Measurements from ENCODE around the gene KCNIP1. TPM values are rescaled to one million over a fixed set of nuclear protein-coding genes. Genes with fewer than 3 reads are reported as not detected.

The KCNIP1 gene
- total RNA-seq, 1 experiment from 2014 or later = not detected

DNA sequence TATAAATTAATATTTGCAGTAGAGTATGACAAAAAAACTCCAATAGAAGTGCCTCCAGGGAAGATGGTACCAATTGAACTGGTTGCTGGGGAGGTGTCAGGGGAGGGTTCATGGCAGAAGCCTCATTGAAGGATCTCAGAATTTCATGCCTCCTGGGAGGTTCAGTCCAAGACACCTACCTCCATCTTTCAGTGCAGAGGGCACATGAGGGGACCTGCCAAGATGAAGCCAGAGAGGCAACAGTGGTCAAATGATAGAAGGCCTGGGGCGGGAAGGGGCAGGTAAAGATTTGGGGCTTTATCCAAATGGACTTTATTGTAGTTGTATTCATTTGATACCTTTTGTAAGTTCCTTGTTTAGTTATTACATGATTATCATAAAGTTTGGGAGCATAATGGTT is 25.9 kb upstream of the KCNIP1 start:
- in situ Hi-C loops (cut with HindIII; ENCODE audit: low pct_unique_long_range_greater_than_20kb, low sequenced_read_pairs) (no loop called here), intact Hi-C loops (cut with micrococcal nuclease; ENCODE audit: unreplicated experiment) (no loop called here)
- ChIA-PET POLR2A (no interaction called here), CTCF (no interaction called here)
- Histone ChIP-seq H3K27ac (ENCODE audit: low read length) (no peak overlapping the region), H3K4me1 (ENCODE audit: control insufficient read depth, insufficient read depth, low read length) (no peaks in the 10 kb centered on the region), H3K4me3 (ENCODE audit: low read depth in 2 of 2, low read length in 2 of 2) (no peak overlapping the region), H3K36me3 (ENCODE audit: control insufficient read depth, insufficient read depth, low read length) (no peaks in the 10 kb centered on the region), H3K9me3 (ENCODE audit: control insufficient read depth, insufficient read depth, low read depth, low read length) (no peaks in the 10 kb centered on the region), H3K27me3 (ENCODE audit: control insufficient read depth, insufficient read depth, low read length) (peaks cover 3% of the 10 kb centered on the region; the same call in 1 of the 2 replicates)
- DNase-seq (ENCODE audit: low read depth, low spot score) (no peak), ATAC-seq (no peak)
- no TSS peak for BruUV-seq (replicated peaks)
- no peak for TF ChIP-seq REST (IDR thresholded peaks at IDR 0.05; ENCODE audit: insufficient read depth in 1 of 2, low read depth in 2 of 2, low read length in 1 of 2)
- no peak for TF ChIP-seq SIN3A (IDR thresholded peaks at IDR 0.05; ENCODE audit: borderline replicate concordance, insufficient read depth, low read depth, low read length)
- TF ChIP-seq, protein P1, sequence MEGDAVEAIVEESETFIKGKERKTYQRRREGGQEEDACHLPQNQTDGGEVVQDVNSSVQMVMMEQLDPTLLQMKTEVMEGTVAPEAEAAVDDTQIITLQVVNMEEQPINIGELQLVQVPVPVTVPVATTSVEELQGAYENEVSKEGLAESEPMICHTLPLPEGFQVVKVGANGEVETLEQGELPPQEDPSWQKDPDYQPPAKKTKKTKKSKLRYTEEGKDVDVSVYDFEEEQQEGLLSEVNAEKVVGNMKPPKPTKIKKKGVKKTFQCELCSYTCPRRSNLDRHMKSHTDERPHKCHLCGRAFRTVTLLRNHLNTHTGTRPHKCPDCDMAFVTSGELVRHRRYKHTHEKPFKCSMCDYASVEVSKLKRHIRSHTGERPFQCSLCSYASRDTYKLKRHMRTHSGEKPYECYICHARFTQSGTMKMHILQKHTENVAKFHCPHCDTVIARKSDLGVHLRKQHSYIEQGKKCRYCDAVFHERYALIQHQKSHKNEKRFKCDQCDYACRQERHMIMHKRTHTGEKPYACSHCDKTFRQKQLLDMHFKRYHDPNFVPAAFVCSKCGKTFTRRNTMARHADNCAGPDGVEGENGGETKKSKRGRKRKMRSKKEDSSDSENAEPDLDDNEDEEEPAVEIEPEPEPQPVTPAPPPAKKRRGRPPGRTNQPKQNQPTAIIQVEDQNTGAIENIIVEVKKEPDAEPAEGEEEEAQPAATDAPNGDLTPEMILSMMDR (IDR thresholded peaks at IDR 0.05) = no peak
- TF ChIP-seq TCF7L2 (IDR thresholded peaks at IDR 0.05; ENCODE audit: low read depth, low read length) = no peak
- no peak for TF ChIP-seq POLR2AphosphoS5 (IDR thresholded peaks at IDR 0.05; ENCODE audit: low read depth, low read length)

GRCh38 chr5:170478306-170478705 is 25.5 kb upstream of the KCNIP1 start:
- in situ Hi-C loops (cut with HindIII; ENCODE audit: low pct_unique_long_range_greater_than_20kb, low sequenced_read_pairs) = no loop called here
- peaks cover 3% of the 10 kb centered on the region; the same call in 1 of the 2 replicates for H3K27me3 ChIP-seq (ENCODE audit: control insufficient read depth, insufficient read depth, low read length)
- ATAC-seq (no peak), DNase-seq (ENCODE audit: low read depth, low spot score) (no peak)
- no TSS peak for BruUV-seq (replicated peaks)
- no peak for TF ChIP-seq SIN3A (IDR thresholded peaks at IDR 0.05; ENCODE audit: borderline replicate concordance, insufficient read depth, low read depth, low read length)
- no peaks in the 10 kb centered on the region for H3K36me3 ChIP-seq (ENCODE audit: control insufficient read depth, insufficient read depth, low read length)
- intact Hi-C loops (cut with micrococcal nuclease; ENCODE audit: unreplicated experiment) = no loop called here
- no peak overlapping the region for H3K4me3 ChIP-seq (ENCODE audit: low read depth in 2 of 2, low read length in 2 of 2)
- H3K4me1 ChIP-seq (ENCODE audit: control insufficient read depth, insufficient read depth, low read length) = no peaks in the 10 kb centered on the region
- CTCF ChIA-PET = no interaction called here
- H3K9me3 ChIP-seq (ENCODE audit: control insufficient read depth, insufficient read depth, low read depth, low read length) = no peaks in the 10 kb centered on the region
- POLR2A ChIA-PET = interaction anchor here (0.6 kb wide), 1 partner anchor 257 kb away, joined by 4 read pairs; no protein-coding TSS in a partner anchor
- H3K27ac ChIP-seq (ENCODE audit: low read length) = no peak overlapping the region

GRCh38 chr5:170479484-170479883 is 24.3 kb upstream of the KCNIP1 start:
- no TSS peak for BruUV-seq (replicated peaks)
- ChIA-PET CTCF (no interaction called here), POLR2A (no interaction called here)
- Histone ChIP-seq H3K27ac (ENCODE audit: low read length) (no peak overlapping the region), H3K4me3 (ENCODE audit: low read depth in 2 of 2, low read length in 2 of 2) (no peak overlapping the region), H3K9me3 (ENCODE audit: control insufficient read depth, insufficient read depth, low read depth, low read length) (no peaks in the 10 kb centered on the region), H3K36me3 (ENCODE audit: control insufficient read depth, insufficient read depth, low read length) (no peaks in the 10 kb centered on the region), H3K27me3 (ENCODE audit: control insufficient read depth, insufficient read depth, low read length) (peaks cover 3% of the 10 kb centered on the region; the same call in 1 of the 2 replicates), H3K4me1 (ENCODE audit: control insufficient read depth, insufficient read depth, low read length) (no peaks in the 10 kb centered on the region)
- TF ChIP-seq POLR2AphosphoS5 (IDR thresholded peaks at IDR 0.05; ENCODE audit: low read depth, low read length) (no peak), REST (IDR thresholded peaks at IDR 0.05; ENCODE audit: insufficient read depth in 1 of 2, low read depth in 2 of 2, low read length in 1 of 2) (no peak), SIN3A (IDR thresholded peaks at IDR 0.05; ENCODE audit: borderline replicate concordance, insufficient read depth, low read depth, low read length) (no peak), TCF7L2 (IDR thresholded peaks at IDR 0.05; ENCODE audit: low read depth, low read length) (no peak)
- TF ChIP-seq, protein P1 (IDR thresholded peaks at IDR 0.05) = no peak
- ATAC-seq (no peak), DNase-seq (ENCODE audit: low read depth, low spot score) (no peak)
- in situ Hi-C loops (cut with HindIII; ENCODE audit: low pct_unique_long_range_greater_than_20kb, low sequenced_read_pairs) = no loop called here
- intact Hi-C loops (cut with micrococcal nuclease; ENCODE audit: unreplicated experiment) = no loop called here

Data from Panc1 (cell line).